Measurements from ENCODE around the gene SHISAL1.
A peak's percentile ranks its signal among the peaks of the same experiment; 100 is the strongest.

SHISAL1 gene

DNA sequence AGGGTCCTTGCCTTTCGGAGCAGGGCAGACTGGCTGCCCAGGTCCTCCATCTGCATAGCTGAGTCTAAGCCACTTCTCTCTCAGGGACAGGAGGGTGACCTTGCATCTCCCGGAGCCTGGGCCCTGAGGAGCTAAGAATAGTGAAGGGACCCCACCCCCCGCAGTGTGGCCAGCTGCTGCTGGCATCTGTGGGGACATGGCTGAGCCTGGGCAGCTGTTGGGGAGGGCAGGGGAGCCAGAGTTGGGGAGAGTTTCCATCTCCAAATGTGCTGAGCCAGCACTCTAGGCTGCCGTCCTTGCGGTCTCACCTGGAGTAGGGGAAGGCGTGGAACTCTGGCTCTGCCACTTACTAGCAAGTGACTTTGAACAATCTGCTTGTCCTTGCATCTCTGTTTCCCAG is 34.8 kb upstream of the SHISAL1 start:
- Histone ChIP-seq H3F3A (ENCODE audit: insufficient read depth, low read length) (no peaks in the 10 kb centered on the region), H4K20me1 (ENCODE audit: insufficient read depth, low read length) (no peaks in the 10 kb centered on the region), H3K4me2 (ENCODE audit: low read depth, low read length) (0 out of 2 replicates have a peak overlapping the region, but pooled peaks have one; percentile 9), H2AFZ (ENCODE audit: low read length) (no peak overlapping the region), H3K36me3 (replicated peaks; ENCODE audit: insufficient read depth, low read length) (no peaks in the 10 kb centered on the region), H3K27ac (ENCODE audit: low read length) (peak overlapping the region; percentile 8; the same call in 1 of the 2 replicates), H3K9ac (ENCODE audit: low read length) (no peak overlapping the region), H3K9me3 (replicated peaks; ENCODE audit: insufficient read depth, low read length) (no peaks in the 10 kb centered on the region), H3K79me2 (ENCODE audit: low read length) (no peaks in the 10 kb centered on the region), H3K4me3 (ENCODE audit: low read length) (no peak overlapping the region), H3K27me3 (replicated peaks; ENCODE audit: insufficient read depth, low read length) (peaks cover 95% of the 10 kb centered on the region), H3K4me1 (ENCODE audit: low read length) (peaks cover 21% of the 10 kb centered on the region), H3K9me2 (replicated peaks; ENCODE audit: insufficient read depth, low read length) (no peaks in the 10 kb centered on the region)
- peak; percentile 52 for DNase-seq
- TF ChIP-seq EZH2 (optimal IDR thresholded peaks at IDR 0.05; ENCODE audit: low read depth, low read length) = no peak
- TF ChIP-seq, protein P1, sequence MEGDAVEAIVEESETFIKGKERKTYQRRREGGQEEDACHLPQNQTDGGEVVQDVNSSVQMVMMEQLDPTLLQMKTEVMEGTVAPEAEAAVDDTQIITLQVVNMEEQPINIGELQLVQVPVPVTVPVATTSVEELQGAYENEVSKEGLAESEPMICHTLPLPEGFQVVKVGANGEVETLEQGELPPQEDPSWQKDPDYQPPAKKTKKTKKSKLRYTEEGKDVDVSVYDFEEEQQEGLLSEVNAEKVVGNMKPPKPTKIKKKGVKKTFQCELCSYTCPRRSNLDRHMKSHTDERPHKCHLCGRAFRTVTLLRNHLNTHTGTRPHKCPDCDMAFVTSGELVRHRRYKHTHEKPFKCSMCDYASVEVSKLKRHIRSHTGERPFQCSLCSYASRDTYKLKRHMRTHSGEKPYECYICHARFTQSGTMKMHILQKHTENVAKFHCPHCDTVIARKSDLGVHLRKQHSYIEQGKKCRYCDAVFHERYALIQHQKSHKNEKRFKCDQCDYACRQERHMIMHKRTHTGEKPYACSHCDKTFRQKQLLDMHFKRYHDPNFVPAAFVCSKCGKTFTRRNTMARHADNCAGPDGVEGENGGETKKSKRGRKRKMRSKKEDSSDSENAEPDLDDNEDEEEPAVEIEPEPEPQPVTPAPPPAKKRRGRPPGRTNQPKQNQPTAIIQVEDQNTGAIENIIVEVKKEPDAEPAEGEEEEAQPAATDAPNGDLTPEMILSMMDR (IDR thresholded peaks at IDR 0.05; ENCODE audit: low read length) = no peak
- no peak for TF ChIP-seq EZH2phosphoT487 (IDR thresholded peaks at IDR 0.05; ENCODE audit: low read length)

GRCh38 chr22:44347080-44347479 is 34.3 kb upstream of the SHISAL1 start:
- H3K4me1 ChIP-seq (ENCODE audit: low read length) = peaks cover 20% of the 10 kb centered on the region
- H3K27me3 ChIP-seq (replicated peaks; ENCODE audit: insufficient read depth, low read length) = peaks cover 95% of the 10 kb centered on the region
- H2AFZ ChIP-seq (ENCODE audit: low read length) = no peak overlapping the region

GRCh38 chr22:44345872-44346271 is 33.1 kb upstream of the SHISAL1 start:
- Histone ChIP-seq H3K79me2 (ENCODE audit: low read length) (no peaks in the 10 kb centered on the region), H3K9me2 (replicated peaks; ENCODE audit: insufficient read depth, low read length) (no peaks in the 10 kb centered on the region), H3K27ac (ENCODE audit: low read length) (no peak overlapping the region)

More at GRCh38 chr22:44347080-44347479, 34.3 kb upstream of the SHISAL1 start:
- Histone ChIP-seq H3K79me2 (ENCODE audit: low read length) (no peaks in the 10 kb centered on the region), H3K36me3 (replicated peaks; ENCODE audit: insufficient read depth, low read length) (no peaks in the 10 kb centered on the region), H4K20me1 (ENCODE audit: insufficient read depth, low read length) (no peaks in the 10 kb centered on the region), H3K9me3 (replicated peaks; ENCODE audit: insufficient read depth, low read length) (no peaks in the 10 kb centered on the region), H3K9ac (ENCODE audit: low read length) (no peak overlapping the region), H3K4me2 (ENCODE audit: low read depth, low read length) (0 out of 2 replicates have a peak overlapping the region, but pooled peaks have one; percentile 9), H3K27ac (ENCODE audit: low read length) (no peak overlapping the region), H3K4me3 (ENCODE audit: low read length) (no peak overlapping the region), H3K9me2 (replicated peaks; ENCODE audit: insufficient read depth, low read length) (no peaks in the 10 kb centered on the region), H3F3A (ENCODE audit: insufficient read depth, low read length) (no peaks in the 10 kb centered on the region)
- TF ChIP-seq, protein P1 (IDR thresholded peaks at IDR 0.05; ENCODE audit: low read length) = no peak
- TF ChIP-seq EZH2 (optimal IDR thresholded peaks at IDR 0.05; ENCODE audit: low read depth, low read length) (no peak), EZH2phosphoT487 (IDR thresholded peaks at IDR 0.05; ENCODE audit: low read length) (no peak)
- DNase-seq = no peak

More at GRCh38 chr22:44345872-44346271, 33.1 kb upstream of the SHISAL1 start:
- H3K9me3 ChIP-seq (replicated peaks; ENCODE audit: insufficient read depth, low read length) = no peaks in the 10 kb centered on the region
- no peak overlapping the region for H3K4me3 ChIP-seq (ENCODE audit: low read length)
- DNase-seq = no peak
- peaks cover 15% of the 10 kb centered on the region for H3K4me1 ChIP-seq (ENCODE audit: low read length)
- peaks cover 96% of the 10 kb centered on the region for H3K27me3 ChIP-seq (replicated peaks; ENCODE audit: insufficient read depth, low read length)
- no peaks in the 10 kb centered on the region for H3F3A ChIP-seq (ENCODE audit: insufficient read depth, low read length)
- no peaks in the 10 kb centered on the region for H4K20me1 ChIP-seq (ENCODE audit: insufficient read depth, low read length)
- no peak overlapping the region for H3K4me2 ChIP-seq (ENCODE audit: low read depth, low read length)
- TF ChIP-seq EZH2 (optimal IDR thresholded peaks at IDR 0.05; ENCODE audit: low read depth, low read length) (no peak), EZH2phosphoT487 (IDR thresholded peaks at IDR 0.05; ENCODE audit: low read length) (no peak)
- TF ChIP-seq, protein P1 (IDR thresholded peaks at IDR 0.05; ENCODE audit: low read length) = no peak
- H2AFZ ChIP-seq (ENCODE audit: low read length) = no peak overlapping the region
- H3K9ac ChIP-seq (ENCODE audit: low read length) = no peak overlapping the region
- no peaks in the 10 kb centered on the region for H3K36me3 ChIP-seq (replicated peaks; ENCODE audit: insufficient read depth, low read length)
